K562 (cell line): ENCODE results near the gene DNAJC6. TPM values are rescaled to one million over a fixed set of nuclear protein-coding genes. Genes with fewer than 3 reads are reported as not detected.

Experiments
- CHD2 ChIP-seq: IDR thresholded peaks from 2 replicates; pipeline ENCODE4 v1.6.1; 2011; ENCODE audit warnings: low read depth, low read length
- GTF2F1 ChIP-seq: IDR thresholded peaks from 2 replicates; pipeline ENCODE4 v1.6.1; 2011; ENCODE audit warnings: low read depth, low read length, improper control_type of control experiment
- MAFG ChIP-seq: fragments of 450-650 bp; conservative IDR thresholded peaks from 2 replicates; pipeline ENCODE4 v1.6.1; 2016; ENCODE audit warnings: missing genetic modification characterization, missing compliant biosample characterization
- MCM3 ChIP-seq: fragments of 450-650 bp; IDR thresholded peaks from 2 replicates; pipeline ENCODE4 v1.6.1; 2016
- NCOA4 ChIP-seq: fragments of 450-650 bp; IDR thresholded peaks from 2 replicates; pipeline ENCODE4 v1.6.1; 2018; ENCODE audit warnings: mild to moderate bottlenecking; ENCODE audit not compliant: partially characterized antibody
- NFE2L1 ChIP-seq: fragments of 450-650 bp; IDR thresholded peaks from 2 replicates; pipeline ENCODE4 v1.6.1; 2016; ENCODE audit warnings: missing genetic modification characterization, low read depth, mild to moderate bottlenecking, missing compliant biosample characterization, moderate library complexity, borderline replicate concordance
- PBX2 ChIP-seq, 2 experiments: IDR thresholded peaks in 1 of 2; conservative IDR thresholded peaks in 1 of 2; 2 replicates each; pipeline ENCODE4 v1.6.1; 2016; ENCODE audit warnings: low read depth in 2 of 2, mild to moderate bottlenecking in 1 of 2, missing compliant biosample characterization in 1 of 2, missing genetic modification characterization in 1 of 2, moderate library complexity in 1 of 2
- PCBP2 ChIP-seq: fragments of 200-400 bp; formaldehyde crosslinking; IDR thresholded peaks from 2 replicates; pipeline ENCODE4 v1.6.1; 2018; ENCODE audit warnings: low read length, low read depth, mild to moderate bottlenecking, moderate library complexity; ENCODE audit not compliant: poor library complexity, severe bottlenecking
- PHB2 ChIP-seq: fragments of 450-650 bp; IDR thresholded peaks from 2 replicates; pipeline ENCODE4 v1.6.1; 2017; ENCODE audit warnings: low read depth
- SNIP1 ChIP-seq: fragments of 450-650 bp; IDR thresholded peaks from 2 replicates; pipeline ENCODE4 v1.7.1; 2017; ENCODE audit warnings: low read depth, mild to moderate bottlenecking
- TEAD1 ChIP-seq, 2 experiments: fragments of 450-650 bp in 1 of 2; sonication (generic) in 1 of 2; formaldehyde crosslinking; IDR thresholded peaks; 2 replicates each; pipeline versions ENCODE4 v1.4.0 to v1.8.0; 2020 to 2022; ENCODE audit warnings: mild to moderate bottlenecking in 2 of 2, missing genetic modification reagents in 1 of 2
- TEAD4 ChIP-seq, 2 experiments: sonication (generic) in 1 of 2; formaldehyde crosslinking in 1 of 2; IDR thresholded peaks; 2 replicates each; pipeline versions ENCODE4 v1.6.1 to v1.8.0; 2012 to 2022; ENCODE audit warnings: borderline replicate concordance in 1 of 2, inconsistent platforms in 1 of 2, low read length in 1 of 2, mild to moderate bottlenecking in 1 of 2, missing genetic modification reagents in 1 of 2
- TSHZ1 ChIP-seq: fragments of 250-450 bp; sonication (Bioruptor Pico); IDR thresholded peaks from 2 replicates; pipeline ENCODE4 v1.4.0; 2020; ENCODE audit warnings: mild to moderate bottlenecking, moderate library complexity
- ZNF146 ChIP-seq: IDR thresholded peaks from one replicate; pipeline ENCODE4 v1.6.1; 2018; ENCODE audit warnings: missing compliant biosample characterization; ENCODE audit not compliant: unreplicated experiment
- ZNF444 ChIP-seq: fragments of 250-450 bp; sonication (Bioruptor Pico); IDR thresholded peaks from 2 replicates; pipeline ENCODE4 v1.4.0; 2020; ENCODE audit warnings: mild to moderate bottlenecking, moderate library complexity
- ZNF586 ChIP-seq: fragments of 450-650 bp; formaldehyde crosslinking; conservative IDR thresholded peaks from 2 replicates; pipeline ENCODE4 v1.4.0; 2020; ENCODE audit warnings: mild to moderate bottlenecking, moderate library complexity
- ZNF668 ChIP-seq: fragments of 250-450 bp; sonication (Bioruptor Pico); IDR thresholded peaks from 2 replicates; pipeline ENCODE4 v1.8.0; 2022; ENCODE audit warnings: mild to moderate bottlenecking, inconsistent platforms
- ZNF766 ChIP-seq: fragments of 200-800 bp; sonication (Bioruptor generic); conservative IDR thresholded peaks from 2 replicates; pipeline ENCODE4 v1.6.1; 2016; ENCODE audit warnings: missing genetic modification characterization, missing compliant biosample characterization
- ZNF830 ChIP-seq: fragments of 250-450 bp; sonication (Bioruptor Pico); IDR thresholded peaks from 2 replicates; pipeline ENCODE4 v1.5.0; 2021; ENCODE audit warnings: mild to moderate bottlenecking
- polyA plus RNA-seq, 8 experiments: library from polyadenylated mRNA; depleted of rRNA in 4 of 8; stranded (reverse) in 5 of 8; unstranded in 3 of 8; fragments of >200 nt; fragmentation: Nextera tagmentation in 2 of 8; fragmentation: Illumina TruSeq in 1 of 8; extraction: Ambion mirVana in 2 of 8; extraction: Trizol in 1 of 8; gene quantifications; 2 replicates each; pipeline versions ENCODE4 v1.2.1 to v1.2.3, GENCODE V29; 2011 to 2014; ENCODE audit warnings: inconsistent platforms in 1 of 8, missing spikeins in 1 of 8
- total RNA-seq, 7 experiments: library from RNA; depleted of rRNA in 6 of 7; stranded (reverse); fragments of >200 nt in 6 of 7; fragmentation: Illumina TruSeq in 2 of 7; extraction: Trizol in 2 of 7; gene quantifications; 2 replicates each; pipeline versions ENCODE4 v1.2.1 to v1.2.3, GENCODE V29; 2011 to 2021; ENCODE audit warnings: low replicate concordance in 1 of 7
- TF ChIP-seq, protein P1 (sequence below): sonication (generic); formaldehyde crosslinking; IDR thresholded peaks from 2 replicates; pipeline ENCODE4 v1.8.1; 2023; ENCODE audit warnings: mild to moderate bottlenecking, missing genetic modification reagents

Gene DNAJC6
- total and polyA plus RNA-seq, 9 of the 15 experiments (the other 6 are each of a cell fraction or from before 2014, with no cell fraction given) = 6.7 to 78.7 (median 28.0) TPM

GRCh38 chr1:65420590-65421350 is 111.4 kb downstream of the DNAJC6 start, which contains the start of the genes LEPR and LEPROT (continued):
- no peak for TF ChIP-seq PCBP2
- no peak for TF ChIP-seq NFE2L1 (tag)
- TF ChIP-seq PBX2 (CRISPR knock-in tag; IDR thresholded peaks at IDR 0.05; ENCODE audit: low read depth) = no peak
- no peak for TF ChIP-seq PBX2 (tag; conservative IDR thresholded peaks at IDR 0.05; ENCODE audit: low read depth)
- TF ChIP-seq, protein P1, sequence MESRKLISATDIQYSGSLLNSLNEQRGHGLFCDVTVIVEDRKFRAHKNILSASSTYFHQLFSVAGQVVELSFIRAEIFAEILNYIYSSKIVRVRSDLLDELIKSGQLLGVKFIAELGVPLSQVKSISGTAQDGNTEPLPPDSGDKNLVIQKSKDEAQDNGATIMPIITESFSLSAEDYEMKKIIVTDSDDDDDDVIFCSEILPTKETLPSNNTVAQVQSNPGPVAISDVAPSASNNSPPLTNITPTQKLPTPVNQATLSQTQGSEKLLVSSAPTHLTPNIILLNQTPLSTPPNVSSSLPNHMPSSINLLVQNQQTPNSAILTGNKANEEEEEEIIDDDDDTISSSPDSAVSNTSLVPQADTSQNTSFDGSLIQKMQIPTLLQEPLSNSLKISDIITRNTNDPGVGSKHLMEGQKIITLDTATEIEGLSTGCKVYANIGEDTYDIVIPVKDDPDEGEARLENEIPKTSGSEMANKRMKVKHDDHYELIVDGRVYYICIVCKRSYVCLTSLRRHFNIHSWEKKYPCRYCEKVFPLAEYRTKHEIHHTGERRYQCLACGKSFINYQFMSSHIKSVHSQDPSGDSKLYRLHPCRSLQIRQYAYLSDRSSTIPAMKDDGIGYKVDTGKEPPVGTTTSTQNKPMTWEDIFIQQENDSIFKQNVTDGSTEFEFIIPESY (CRISPR knock-in tag) = no peak
- no peak for TF ChIP-seq SNIP1
- no peak for TF ChIP-seq ZNF146 (CRISPR knock-in tag)
- no peak for TF ChIP-seq ZNF444 (CRISPR knock-in tag)
- TF ChIP-seq MAFG (tag) = no peak
- no peak for TF ChIP-seq ZNF766 (CRISPR knock-in tag)
- TF ChIP-seq CHD2 = 0 out of 2 replicates have a peak, but pooled peaks have one; percentile 8
- TF ChIP-seq TSHZ1 = no peak
- TF ChIP-seq ZNF668 = no peak
- no peak for TF ChIP-seq PHB2
- no peak for TF ChIP-seq MCM3
- no peak for TF ChIP-seq NCOA4
- peak in 1 of 2 experiments; percentile 83; a peak in 1 of 4 replicates for TF ChIP-seq TEAD1 (CRISPR knock-in tag; IDR thresholded peaks at IDR 0.05)
- no peak for TF ChIP-seq ZNF830 (CRISPR knock-in tag)
- TF ChIP-seq GTF2F1 = no peak
- no peak for TF ChIP-seq TEAD4 (IDR thresholded peaks at IDR 0.05; ENCODE audit: low read length)
- no peak; the same call in 1 of the 2 replicates for TF ChIP-seq TEAD4 (CRISPR knock-in tag; IDR thresholded peaks at IDR 0.05; ENCODE audit: borderline replicate concordance)
- no peak for TF ChIP-seq ZNF586
